HUES64 (cell line): ENCODE measurements around the gene CLIP3.

Experiments used
- H3K27ac ChIP-seq: 2 replicates; pipeline ENCODE4 v1.7.0; 2013; ENCODE audit warnings: low read depth, low read length, inconsistent platforms
- H3K27me3 ChIP-seq: 2 replicates; pipeline ENCODE4 v1.6.1; 2013; ENCODE audit warnings: mild to moderate bottlenecking, low read length; ENCODE audit not compliant: insufficient read depth
- H3K36me3 ChIP-seq: 2 replicates; pipeline ENCODE4 v1.6.1; 2013; ENCODE audit warnings: mild to moderate bottlenecking, low read length; ENCODE audit not compliant: insufficient read depth
- H3K4me1 ChIP-seq: 2 replicates; pipeline ENCODE4 v1.6.1; 2013; ENCODE audit warnings: mild to moderate bottlenecking, low read length, moderate library complexity; ENCODE audit not compliant: insufficient read depth
- H3K4me3 ChIP-seq: 2 replicates; pipeline ENCODE4 v1.5.1; 2013; ENCODE audit warnings: mild to moderate bottlenecking, low read length, moderate library complexity
- H3K9ac ChIP-seq: 2 replicates; pipeline ENCODE4 v1.6.1; 2013; ENCODE audit warnings: mild to moderate bottlenecking, low read depth, low read length
- H3K9me3 ChIP-seq: 2 replicates; pipeline ENCODE4 v1.6.1; 2013; ENCODE audit warnings: low read depth, low read length; ENCODE audit not compliant: insufficient read depth
- WGBS: fragments of 150-250, 120-280 bp; methylation state at CpG from one replicate; pipeline ENCODE4 v1.1.7; 2013; ENCODE audit warnings: missing lambda C conversion rate; 5-methylcytosine and 5-hydroxymethylcytosine counted together

The CLIP3 gene

GRCh38 chr19:35966771-35967170, 65.9 kb downstream of the CLIP3 start:
- H3K9ac ChIP-seq, result no peak overlapping the region
- H3K36me3 ChIP-seq, result no peaks in the 10 kb centered on the region
- H3K4me3 ChIP-seq, result no peak overlapping the region
- no peak overlapping the region for H3K27ac ChIP-seq
- no peaks in the 10 kb centered on the region for H3K9me3 ChIP-seq
- no peaks in the 10 kb centered on the region for H3K4me1 ChIP-seq
- 85% methylated on average over 3 of the region's 3 CpGs for WGBS
- H3K27me3 ChIP-seq, result peaks cover 11% of the 10 kb centered on the region; the same call in 1 of the 2 replicates
